GM21576 (cell line): ENCODE measurements around the gene SCN4A.
"Not testable (repeated sequence)": the region's sequence is repeated elsewhere in the genome, so short reads cannot be mapped to it uniquely, and the experiment has no call there.

Experiments used
- ATAC-seq: cut with Tn5 transposase; IDR thresholded peaks from one replicate; pipeline ENCODE4 v1.9.1; 2021; ENCODE audit warnings: mild to moderate bottlenecking, moderate library complexity; ENCODE audit not compliant: unreplicated experiment

The SCN4A gene

GRCh38 chr17:63939401-63939800, 33.3 kb downstream of the SCN4A start:
- no peak for ATAC-seq

GRCh38 chr17:63937920-63938319, 34.8 kb downstream of the SCN4A start:
- ATAC-seq: no peak

GRCh38 chr17:63937319-63937718, 35.4 kb downstream of the SCN4A start:
- no peak for ATAC-seq

GRCh38 chr17:63934183-63935112, 38.3 kb downstream of the SCN4A start:
- no peak for ATAC-seq

GRCh38 chr17:63933598-63933997, 39.1 kb downstream of the SCN4A start:
- ATAC-seq: no peak

- peak; percentile 16 for ATAC-seq
Observed at GRCh38 chr17:63932721-63933120, 40.0 kb downstream of the SCN4A start.

- ATAC-seq: peak; percentile 71
Observed at GRCh38 chr17:63931981-63932561, 40.6 kb downstream of the SCN4A start, which contains the start of gene CD79B. Gene CD79B (minus strand): TSS chr17:63932331. CDS start chr17:63932261, 70 bp downstream.

GRCh38 chr17:63930951-63931575, 41.7 kb downstream of the SCN4A start:
- peak; percentile 39 for ATAC-seq

- ATAC-seq: no peak
Observed at GRCh38 chr17:63929860-63930766, 42.6 kb downstream of the SCN4A start.

- no peak for ATAC-seq
Observed at GRCh38 chr17:63928966-63929695, 43.6 kb downstream of the SCN4A start.

GRCh38 chr17:63928172-63928666, 44.5 kb downstream of the SCN4A start:
- ATAC-seq: no peak

GRCh38 chr17:63927464-63928171, 45.1 kb downstream of the SCN4A start:
- ATAC-seq: no peak

- no peak for ATAC-seq
Observed at GRCh38 chr17:63926164-63926563, 46.6 kb downstream of the SCN4A start.

GRCh38 chr17:63925615-63926014, 47.1 kb downstream of the SCN4A start:
- ATAC-seq: no peak

- ATAC-seq: peak; percentile 46
Observed at GRCh38 chr17:63922402-63922801, 50.3 kb downstream of the SCN4A start.

- ATAC-seq: not testable (repeated sequence)
Observed at GRCh38 chr17:63920779-63921178, 51.9 kb downstream of the SCN4A start.

GRCh38 chr17:63920050-63920449, 52.7 kb downstream of the SCN4A start:
- ATAC-seq: not testable (repeated sequence)

GRCh38 chr17:63919311-63919723, 53.4 kb downstream of the SCN4A start:
- ATAC-seq: peak; percentile 67

- not testable (repeated sequence) for ATAC-seq
Observed at GRCh38 chr17:63918789-63919305, 53.9 kb downstream of the SCN4A start, which contains the start of gene GH1. Gene GH1 (minus strand): TSS chr17:63918839. CDS start chr17:63918776, 63 bp downstream.
